HG03442 (cell line): ENCODE measurements around the gene DMAC2L.
"Not testable (repeated sequence)": the region's sequence is repeated elsewhere in the genome, so short reads cannot be mapped to it uniquely, and the experiment has no call there.

ENCODE experiments used
- ATAC-seq: cut with Tn5 transposase; IDR thresholded peaks from one replicate; pipeline ENCODE4 v1.9.1; 2021; ENCODE audit warnings: mild to moderate bottlenecking, moderate library complexity; ENCODE audit not compliant: unreplicated experiment

DMAC2L gene, protein sequence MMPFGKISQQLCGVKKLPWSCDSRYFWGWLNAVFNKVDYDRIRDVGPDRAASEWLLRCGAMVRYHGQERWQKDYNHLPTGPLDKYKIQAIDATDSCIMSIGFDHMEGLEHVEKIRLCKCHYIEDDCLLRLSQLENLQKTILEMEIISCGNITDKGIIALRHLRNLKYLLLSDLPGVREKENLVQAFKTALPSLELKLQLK

DNA sequence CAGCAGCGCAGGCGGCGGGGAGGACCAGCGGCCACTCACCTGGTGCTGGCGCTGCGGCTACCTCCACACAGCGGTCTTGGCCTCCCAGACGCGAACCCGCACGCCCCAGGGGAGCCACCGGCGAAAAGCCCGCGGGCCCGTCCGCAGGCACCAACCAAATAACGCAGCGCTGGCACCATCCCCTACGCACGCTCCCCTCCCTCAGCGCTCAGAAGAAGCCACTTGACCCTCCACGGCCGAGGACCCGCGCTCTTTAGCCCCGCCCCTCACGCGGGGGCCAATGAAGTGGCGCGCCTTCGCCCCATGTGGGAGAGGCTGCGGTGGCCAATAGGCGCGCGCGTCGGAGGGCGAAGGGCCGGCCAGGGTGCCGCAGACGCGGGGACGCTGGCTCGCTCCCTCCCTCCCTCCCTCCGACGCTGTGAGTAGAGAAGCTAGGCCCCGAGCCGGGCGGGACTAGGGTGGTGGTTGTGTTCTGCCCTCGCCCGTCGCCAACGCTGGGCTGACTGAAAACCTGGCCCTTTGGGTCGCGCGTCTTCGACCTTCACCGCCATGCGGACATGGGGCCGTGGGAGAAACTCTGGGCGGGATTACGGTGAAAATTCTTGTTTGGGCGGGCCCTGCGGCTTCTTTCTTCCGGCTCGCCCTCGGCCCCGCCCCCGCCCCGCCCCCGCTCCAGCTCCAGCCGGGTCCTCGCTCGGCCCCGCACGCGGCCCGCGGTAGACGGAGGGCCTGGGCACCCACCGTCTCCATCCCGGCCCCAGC is at the start of gene DMAC2L, which contains the start of gene L2HGDH:
DMAC2L (plus strand) TSS at position 353 of the 762 bp plus-strand sequence. CDS start 9,164 bp downstream, outside the sequence.
L2HGDH (minus strand) TSS at position 258 of the 762 bp plus-strand sequence; CDS start at position 179, 79 bp downstream.
- peak; percentile 91 for ATAC-seq

DNA sequence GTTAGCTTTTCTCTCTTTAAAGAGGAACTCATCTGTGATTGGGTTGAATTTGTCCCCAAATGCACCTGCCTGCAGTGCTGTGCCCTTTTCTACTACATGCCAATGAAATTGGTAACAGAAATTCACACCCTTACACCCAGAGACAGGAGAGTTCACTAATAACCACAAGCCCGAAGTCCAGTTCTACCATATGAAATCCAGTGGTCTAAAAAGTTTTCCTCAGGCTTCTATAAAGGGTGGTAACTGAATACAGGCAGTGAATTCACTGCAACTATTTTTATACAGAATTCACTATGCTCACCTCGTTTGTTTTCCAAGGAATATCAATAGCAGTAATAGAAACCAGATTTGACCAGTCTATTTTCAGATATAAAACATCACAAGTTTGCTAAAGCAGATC is 49.3 kb upstream of the DMAC2L start:
- ATAC-seq, result no peak

DNA sequence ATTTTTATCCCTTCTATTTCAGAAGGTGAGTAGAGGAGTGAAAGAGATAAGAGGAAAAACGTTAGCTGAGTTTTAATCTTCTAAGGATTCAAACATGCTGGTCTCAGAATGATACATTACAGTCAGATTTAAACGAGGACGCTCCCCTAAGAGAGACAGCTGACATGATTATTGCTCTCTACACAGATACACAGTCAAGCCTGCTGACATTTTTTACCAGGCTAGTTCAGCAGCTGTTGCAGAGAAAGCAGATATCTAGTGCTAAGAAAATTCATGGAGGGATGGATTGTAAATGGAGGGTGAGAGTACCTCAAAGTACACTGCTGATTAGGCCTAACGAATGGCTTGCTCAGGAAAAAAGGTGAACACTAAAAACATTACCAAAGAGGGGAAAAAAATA is 48.8 kb upstream of the DMAC2L start:
- ATAC-seq, result no peak

DNA sequence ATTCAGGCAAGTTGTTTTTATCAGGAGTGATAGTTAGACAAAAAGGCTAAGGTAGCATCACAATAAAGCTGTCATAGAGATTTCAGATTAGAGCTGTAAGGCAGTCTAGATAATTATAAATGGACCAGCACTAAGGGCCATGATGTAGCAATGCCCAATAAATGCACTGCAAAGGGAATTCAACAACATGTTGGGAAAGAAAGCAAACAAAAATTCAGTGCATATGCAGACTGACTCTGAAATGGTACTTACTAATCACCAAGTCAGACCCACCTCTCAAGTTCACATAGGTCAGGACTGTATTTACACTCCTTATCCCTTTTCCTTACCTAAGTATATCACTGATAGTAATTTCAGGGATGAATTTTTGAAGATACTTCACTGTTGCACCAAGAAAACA is 47.1 kb upstream of the DMAC2L start:
- no peak for ATAC-seq

DNA sequence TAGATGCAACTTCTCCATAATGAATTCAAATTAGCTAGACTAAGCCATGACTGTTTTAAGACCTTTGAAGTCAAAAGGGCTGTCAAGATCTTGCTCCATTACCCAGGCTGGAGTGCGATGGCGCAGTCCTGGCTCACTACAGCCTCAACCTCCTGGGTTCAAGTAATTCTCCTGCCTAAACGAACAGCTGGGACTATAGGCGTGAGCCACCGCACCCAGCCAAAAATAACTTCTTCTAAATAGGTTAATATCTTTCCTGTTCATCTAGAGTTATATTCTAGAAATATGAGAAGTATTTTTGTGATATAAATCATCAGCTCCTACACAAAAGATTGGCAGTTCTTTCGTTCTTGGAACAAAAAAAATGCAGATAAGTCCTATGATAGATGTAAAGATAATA is 41.2 kb upstream of the DMAC2L start:
- ATAC-seq, result no peak

DNA sequence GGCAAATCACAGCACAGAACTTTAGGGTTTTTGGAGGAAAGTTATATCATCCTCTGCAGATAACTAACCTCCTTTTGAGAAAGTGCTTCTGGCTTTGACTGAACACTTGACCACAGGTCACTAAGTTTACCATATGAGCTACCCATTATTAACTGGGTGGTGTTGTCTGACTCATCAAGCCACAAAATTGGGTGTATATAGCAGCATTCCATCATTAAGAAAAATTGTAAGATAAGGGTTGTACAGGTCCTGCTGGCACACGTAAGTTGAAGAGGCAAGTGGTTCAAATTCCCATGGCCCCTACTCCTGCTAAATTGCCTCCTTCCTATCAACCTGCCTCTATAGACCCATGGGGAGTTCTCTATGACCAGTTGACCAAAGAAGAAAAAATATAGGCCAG is 39.6 kb upstream of the DMAC2L start:
- ATAC-seq, result no peak

DNA sequence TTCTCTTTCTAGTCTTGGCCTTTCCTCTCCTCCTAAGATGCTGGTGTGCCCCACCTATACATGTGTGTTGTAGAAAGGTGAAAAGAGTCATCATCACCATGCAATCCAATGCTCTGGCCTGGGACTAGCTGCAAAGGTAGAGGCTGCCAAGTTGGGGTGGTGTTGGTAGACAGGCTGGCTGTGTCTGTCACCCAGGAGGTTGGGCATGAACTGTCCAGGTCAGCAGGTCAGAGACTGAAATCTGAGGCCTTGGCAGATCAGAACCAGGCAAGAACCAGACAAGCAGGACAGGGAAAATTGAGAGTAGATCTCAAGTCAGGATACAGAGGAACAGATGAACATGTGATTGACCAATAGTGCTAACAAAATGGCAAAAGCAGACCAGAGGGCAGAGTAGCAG is 26.3 kb upstream of the DMAC2L start:
- ATAC-seq, result no peak

DNA sequence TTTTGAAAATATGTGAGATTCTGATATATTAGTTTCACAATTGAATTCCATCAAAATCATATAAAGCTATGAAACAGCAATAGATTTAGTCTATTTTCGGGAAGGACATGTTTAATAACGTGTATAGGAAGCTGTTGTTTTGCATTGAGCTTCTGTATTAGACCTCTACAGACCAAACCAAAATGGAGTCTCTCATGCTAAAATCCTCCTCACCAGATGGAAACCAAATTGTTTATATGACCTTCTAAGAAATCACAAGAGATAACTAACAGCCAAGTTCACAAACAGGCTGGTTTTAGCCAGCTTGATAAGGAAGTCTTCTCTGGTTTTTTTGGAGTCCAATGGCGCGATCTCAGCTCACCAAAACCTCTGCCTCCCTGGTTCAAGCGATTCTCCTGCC is 24.0 kb upstream of the DMAC2L start:
- no peak for ATAC-seq

DNA sequence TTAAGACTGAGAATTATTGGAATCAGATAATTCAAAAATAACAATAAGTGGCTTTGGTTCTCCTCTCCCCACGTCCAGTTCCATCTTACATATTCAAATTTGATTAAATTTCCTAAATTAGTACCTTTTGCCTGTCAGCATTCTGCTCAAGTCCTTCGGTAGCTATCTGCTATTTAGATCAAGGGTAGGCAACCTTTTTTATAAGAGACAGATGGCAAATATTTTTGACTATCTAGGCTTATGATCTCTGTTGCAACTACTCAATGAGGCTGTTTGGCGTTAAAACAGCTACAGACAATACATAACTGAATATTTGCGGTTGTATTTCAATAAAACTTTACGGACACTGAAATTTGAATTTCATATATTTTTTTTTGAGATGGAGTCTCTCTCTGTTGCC is 21.8 kb upstream of the DMAC2L start:
- ATAC-seq, result no peak

DNA sequence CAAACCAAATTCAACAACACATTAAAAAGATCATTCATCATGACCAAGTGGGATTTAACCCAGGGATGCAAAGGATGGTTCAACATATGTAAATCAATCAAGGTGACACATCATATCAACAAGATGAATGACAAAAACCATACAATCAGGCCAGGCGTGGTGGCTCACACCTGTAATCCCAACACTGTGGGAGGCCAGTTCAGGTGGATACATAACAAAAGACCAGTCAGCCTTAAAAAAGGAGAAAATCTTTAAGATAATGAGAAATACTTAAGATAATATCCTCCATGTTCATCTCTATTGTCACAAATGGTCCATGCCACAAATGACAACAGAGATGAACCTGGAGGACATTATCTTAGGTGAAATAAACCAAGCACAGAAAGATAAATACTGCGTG is 12.5 kb upstream of the DMAC2L start:
- ATAC-seq, result no peak

DNA sequence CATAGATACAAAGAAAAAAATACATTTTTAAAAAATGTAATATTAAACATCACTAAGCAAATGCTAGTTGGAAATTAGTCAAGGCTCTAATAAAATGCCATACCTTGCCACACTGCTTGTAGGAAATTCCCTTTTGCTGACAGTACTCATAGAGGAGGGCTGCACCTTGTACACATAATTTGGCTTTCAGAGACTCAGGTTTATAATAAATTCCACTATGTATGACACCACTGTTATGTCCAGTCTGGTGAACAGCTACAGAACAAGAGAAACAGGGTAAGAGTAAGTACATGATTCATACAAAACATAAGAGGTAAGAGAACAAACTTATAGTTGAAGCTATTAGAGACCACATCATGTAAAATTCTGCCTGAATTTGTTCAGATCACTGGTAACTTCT is 10.2 kb upstream of the DMAC2L start:
- no peak for ATAC-seq

DNA sequence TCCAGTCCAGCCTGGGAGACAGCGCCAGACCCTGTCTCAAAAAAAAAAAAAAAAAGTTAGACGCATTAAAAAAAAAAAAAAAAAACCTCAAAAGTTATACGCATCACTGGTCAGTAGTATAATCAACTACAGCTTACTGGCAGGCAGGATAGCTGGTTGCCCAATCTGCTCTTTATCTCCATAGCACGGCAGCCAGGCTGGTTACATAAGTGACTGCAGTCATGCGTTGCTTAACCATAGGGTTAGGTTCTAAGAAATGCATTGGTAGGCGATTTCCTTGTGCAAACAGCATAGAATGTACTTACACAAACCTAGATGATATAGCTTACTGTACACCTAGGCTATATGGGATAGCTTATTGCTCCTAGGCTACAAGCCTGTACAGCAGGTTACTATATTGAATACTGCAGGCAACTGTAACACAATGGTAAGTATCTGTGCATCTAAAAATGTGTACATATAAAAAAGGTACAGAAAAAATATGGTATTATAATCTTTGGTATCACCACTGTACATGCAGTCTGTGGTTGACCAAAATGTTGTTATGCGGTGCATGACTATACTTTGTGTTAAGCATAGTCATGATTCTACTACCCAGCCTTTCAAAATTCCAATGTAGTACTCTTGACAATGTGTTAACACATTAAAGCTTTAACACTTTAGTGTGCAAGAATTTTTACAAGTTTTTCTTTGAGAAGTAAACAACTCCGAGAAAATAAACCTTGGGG is 8.2 kb upstream of the DMAC2L start:
- ATAC-seq, result no peak

DNA sequence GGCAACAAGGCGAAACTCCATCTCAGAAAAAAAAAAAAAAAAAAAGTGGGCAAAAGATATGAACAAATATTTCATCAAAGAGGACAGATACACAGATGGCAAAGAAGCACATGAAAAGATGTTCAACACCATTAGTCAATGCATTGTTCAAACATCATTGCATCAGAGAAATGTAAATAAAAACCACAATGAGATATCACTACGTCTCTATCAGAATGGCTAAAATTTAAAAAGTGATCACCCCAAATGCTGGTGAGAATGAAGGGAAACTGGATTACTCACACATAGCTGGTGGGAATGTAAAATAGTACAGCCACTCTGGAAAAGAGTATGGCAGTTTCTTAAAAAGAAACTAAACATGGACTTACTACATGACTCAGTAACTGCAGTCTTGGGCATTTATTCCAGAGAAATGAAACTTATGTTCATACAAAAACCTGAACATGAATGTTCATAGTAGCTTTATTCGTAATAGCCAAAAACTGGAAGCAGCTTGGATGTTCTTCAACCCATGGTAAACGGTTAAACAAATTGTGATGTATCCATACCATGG is 3.7 kb upstream of the DMAC2L start:
- no peak for ATAC-seq

DNA sequence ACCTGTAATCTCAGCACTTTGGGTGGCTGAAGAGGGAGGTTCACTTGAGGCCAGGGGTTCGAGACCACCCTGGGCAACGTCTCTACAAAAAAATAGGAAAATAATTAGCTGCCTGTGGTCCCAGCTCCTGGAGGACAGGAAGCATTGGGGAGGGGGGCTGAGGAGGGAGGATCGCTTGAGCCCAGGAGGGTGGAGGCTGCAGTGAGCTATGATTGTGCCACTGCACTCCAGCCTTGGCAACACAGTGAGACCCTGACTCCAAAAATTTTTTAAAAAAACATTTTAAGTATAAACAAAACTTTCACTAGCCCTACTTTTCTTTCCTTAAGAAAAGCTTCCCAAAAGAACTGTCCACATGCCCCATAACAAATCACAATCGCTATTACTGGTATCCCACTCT is 1.7 kb upstream of the DMAC2L start:
- no peak for ATAC-seq

DNA sequence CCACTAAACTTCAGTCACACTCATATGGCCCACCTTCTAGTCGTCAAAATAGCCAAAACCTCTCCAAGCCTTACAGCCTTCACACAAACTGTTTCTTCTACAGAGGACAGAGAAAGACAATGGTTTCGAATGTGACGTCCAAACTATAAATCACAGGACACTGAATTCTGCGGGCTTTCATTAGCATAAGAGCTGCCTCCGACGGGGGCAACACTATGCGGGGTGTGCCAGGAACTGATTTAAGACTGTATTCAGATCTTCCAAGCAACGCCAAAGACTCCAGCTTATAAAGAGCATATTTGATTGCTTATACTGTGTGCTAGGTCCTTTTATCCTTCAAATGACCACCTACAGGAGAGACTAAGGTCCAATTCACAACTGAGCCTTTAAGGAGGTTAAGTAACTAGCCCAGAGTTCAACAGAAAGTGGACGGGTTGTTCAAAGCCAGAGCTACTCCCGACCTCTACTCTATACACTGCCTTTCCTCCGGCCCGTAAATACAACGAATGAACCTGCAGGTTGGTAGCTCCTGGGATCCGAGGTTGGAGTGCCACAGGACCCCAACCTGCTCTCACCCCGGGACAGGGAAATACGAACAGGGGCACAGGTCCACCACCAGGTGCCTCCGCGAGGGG is 670 bp upstream of the DMAC2L start:
- no peak for ATAC-seq

DNA sequence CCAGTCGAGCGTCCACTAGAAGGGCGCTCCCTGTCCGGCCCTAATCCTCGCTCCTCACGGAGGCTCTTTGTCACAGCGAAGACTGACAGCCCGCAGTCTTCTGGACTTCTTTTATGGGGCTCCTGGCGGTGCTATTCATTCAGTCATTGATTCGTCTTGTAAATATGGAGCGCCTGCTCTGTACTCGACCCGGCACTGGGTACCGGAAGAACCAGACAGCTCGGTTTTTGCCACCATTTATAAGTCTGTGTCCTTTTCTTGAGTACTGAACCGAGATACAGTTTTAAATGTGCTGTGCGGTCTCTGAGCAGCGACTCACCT is 570 bp downstream of the DMAC2L start:
- peak; percentile 19 for ATAC-seq

DNA sequence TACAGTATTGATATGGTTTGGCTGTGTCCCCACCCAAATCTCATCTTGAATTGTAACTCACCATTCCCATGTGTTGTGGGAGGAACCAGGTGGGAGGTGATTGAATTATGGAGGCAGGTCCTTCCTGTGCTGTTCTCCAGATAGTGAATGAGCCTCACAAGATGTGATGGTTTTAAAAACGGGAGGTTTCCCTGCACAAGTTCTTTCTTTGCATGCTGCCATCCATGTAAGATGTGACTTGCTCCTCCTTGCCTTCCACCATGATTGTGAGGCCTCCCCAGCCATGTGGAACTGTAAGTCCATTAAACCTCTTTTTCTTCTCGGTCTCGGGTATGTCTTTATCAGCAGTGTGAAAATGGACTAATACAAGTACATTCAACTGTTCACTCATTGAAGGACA is 2.0 kb downstream of the DMAC2L start:
- ATAC-seq, result not testable (repeated sequence)

DNA sequence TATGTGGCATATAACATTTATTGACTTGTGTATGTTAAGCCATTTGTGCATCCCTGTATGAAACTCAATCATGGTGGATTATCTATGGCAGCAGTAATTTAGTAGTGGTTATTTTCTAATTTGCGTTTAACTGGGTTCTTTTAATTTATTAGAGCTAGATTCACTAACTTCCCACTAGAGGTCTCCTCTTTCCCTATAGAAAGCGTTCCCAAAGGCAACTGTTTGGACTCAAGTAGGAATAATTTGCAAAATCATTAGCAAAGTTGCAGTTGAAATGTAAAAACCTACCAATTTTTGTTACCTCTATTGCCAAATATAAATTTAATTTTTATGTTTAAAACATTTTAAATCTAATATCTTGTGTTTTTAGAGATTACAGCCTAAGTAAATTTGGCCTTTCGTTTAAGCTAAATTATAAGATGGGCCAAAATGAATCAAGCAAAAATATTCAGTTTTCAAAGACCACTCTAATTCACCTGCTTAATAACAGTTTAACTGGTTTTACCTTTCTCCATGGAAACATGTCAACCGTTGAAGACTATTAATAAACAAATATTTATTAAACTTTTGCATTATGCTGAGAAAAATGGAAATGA is 6.0 kb downstream of the DMAC2L start:
- no peak for ATAC-seq

DNA sequence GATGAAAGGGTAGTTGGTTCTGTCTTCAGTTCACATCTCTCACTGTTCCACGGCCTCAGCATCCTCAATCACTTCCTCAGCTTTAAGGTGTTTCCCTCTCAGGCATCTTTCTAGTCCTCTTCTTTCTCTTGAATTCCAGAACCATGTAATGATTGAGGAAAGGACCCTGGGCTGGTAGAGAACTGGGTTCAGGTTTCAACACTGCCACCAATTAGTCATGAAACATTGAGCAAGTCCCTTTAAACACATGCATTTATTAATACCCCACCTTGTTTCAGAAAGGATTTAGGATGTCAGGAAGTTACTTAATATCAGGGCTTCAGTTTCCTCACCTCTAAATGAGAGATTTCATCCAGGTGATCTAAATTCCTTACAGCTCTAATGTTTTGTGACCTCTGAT is 7.2 kb downstream of the DMAC2L start:
- ATAC-seq, result no peak

DNA sequence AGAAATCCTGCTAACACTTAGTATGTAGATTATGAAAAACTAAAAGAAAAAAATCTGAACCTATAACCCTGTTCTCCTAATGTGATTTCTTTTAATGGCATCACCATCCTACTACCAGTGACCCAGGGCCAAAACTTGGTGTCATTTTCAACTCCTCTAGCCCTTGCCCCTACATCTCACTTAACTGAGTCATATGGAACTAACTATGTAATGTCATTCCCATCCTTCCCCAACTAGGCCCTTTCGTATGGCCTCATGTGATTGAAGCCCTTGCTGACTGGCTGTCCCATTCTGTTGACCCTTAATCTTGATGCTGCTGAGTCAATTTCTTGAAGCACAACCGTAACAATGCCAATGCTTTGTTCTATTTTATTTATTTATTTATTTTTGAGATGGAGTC is 7.6 kb downstream of the DMAC2L start:
- no peak for ATAC-seq

DNA sequence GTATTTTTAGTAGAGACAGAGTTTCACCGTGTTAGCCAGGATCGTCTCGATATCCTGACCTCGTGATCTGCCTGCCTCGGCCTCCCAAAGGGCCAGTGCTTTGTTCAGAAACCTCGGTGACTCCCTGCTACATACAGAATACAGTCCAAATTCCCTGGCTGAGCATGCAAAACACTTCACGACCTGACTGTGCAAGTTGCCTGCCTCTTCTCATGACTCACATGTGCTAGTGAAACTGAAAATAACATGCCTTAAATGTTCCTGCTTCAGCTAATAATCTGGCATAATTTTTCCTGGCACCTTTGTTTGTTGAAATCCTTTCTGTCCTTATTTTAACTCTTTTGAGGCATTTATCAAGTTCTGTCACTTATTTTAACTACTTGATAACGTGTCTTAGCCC is 8.2 kb downstream of the DMAC2L start:
- ATAC-seq, result peak; percentile 45
